SK-N-SH (cell line): ENCODE data around the gene EHD3. TPM values are rescaled to one million over a fixed set of nuclear protein-coding genes. Genes with fewer than 3 reads are reported as not detected.
"Not testable (repeated sequence)": the region's sequence is repeated elsewhere in the genome, so short reads cannot be mapped to it uniquely, and the experiment has no call there.

Experiments
- CTCF ChIA-PET: fragments of 300-600, 350-600 bp; formaldehyde crosslinking; extraction: SDS; loops from one replicate; lab custom pipeline; 2021; lab: Yijun Ruan, JAX
- POLR2A ChIA-PET: fragments of 350-600 bp; sonication (Branson Sonifier 250); formaldehyde crosslinking; extraction: SDS; loops from one replicate; lab custom pipeline; 2020; ENCODE audit warnings: antibody characterized with exemption, inconsistent platforms; lab: Yijun Ruan, JAX
- DNase-seq: peaks from one replicate; pipeline ENCODE4 v3.0.0; 2012
- H2AFZ ChIP-seq: fragments of 200-600 bp; sonication (generic); 2 replicates; pipeline ENCODE4 v1.8.1; 2016; ENCODE audit warnings: antibody characterized with exemption, mild to moderate bottlenecking, low read depth
- H3F3A ChIP-seq: fragments of 200-600 bp; sonication (generic); replicated peaks from 2 replicates; pipeline ENCODE3; 2016; ENCODE audit warnings: antibody characterized with exemption, mild to moderate bottlenecking; ENCODE audit not compliant: insufficient read depth
- H3K27ac ChIP-seq, 2 experiments: fragments of 200-500 bp in 1 of 2; fragments of 200-600 bp in 1 of 2; sonication (Bioruptor generic) in 1 of 2; sonication (generic), shearing (Covaris generic) in 1 of 2; 2 replicates each; pipeline versions ENCODE4 v1.5.1 to v1.6.1; 2014 to 2016; ENCODE audit warnings: low read depth in 2 of 2, inconsistent platforms in 1 of 2, low read length in 1 of 2, mild to moderate bottlenecking in 1 of 2, mixed read lengths in 1 of 2
- H3K27me3 ChIP-seq: fragments of 200-600 bp; sonication (generic), shearing (Covaris generic); 2 replicates; pipeline ENCODE4 v1.6.1; 2016; ENCODE audit warnings: mixed run types; ENCODE audit not compliant: insufficient read depth
- H3K36me3 ChIP-seq, 2 experiments: fragments of 200-500 bp in 1 of 2; fragments of 200-600 bp in 1 of 2; sonication (Bioruptor generic) in 1 of 2; sonication (generic) in 1 of 2; replicated peaks in 1 of 2; 2 replicates each; pipeline versions ENCODE3 to v1.5.1; 2014 to 2016; ENCODE audit warnings: low read length in 1 of 2, mild to moderate bottlenecking in 1 of 2; ENCODE audit not compliant: insufficient read depth in 2 of 2, control insufficient read depth in 1 of 2
- H3K4me1 ChIP-seq, 2 experiments: fragments of 200-500 bp in 1 of 2; fragments of 200-600 bp in 1 of 2; sonication (Bioruptor generic) in 1 of 2; sonication (generic), shearing (Covaris generic) in 1 of 2; 2 replicates each; pipeline versions ENCODE4 v1.5.1 to v1.6.1; 2014 to 2016; ENCODE audit warnings: low read depth in 1 of 2, low read length in 1 of 2, mixed run types in 1 of 2; ENCODE audit not compliant: insufficient read depth in 2 of 2, control insufficient read depth in 1 of 2
- H3K4me2 ChIP-seq: fragments of 200-600 bp; sonication (generic), shearing (Covaris generic); 2 replicates; pipeline ENCODE4 v1.6.1; 2017; ENCODE audit warnings: mixed run types
- H3K4me3 ChIP-seq, 2 experiments: fragments of 200-500 bp in 1 of 2; fragments of 200-600 bp in 1 of 2; sonication (Bioruptor generic) in 1 of 2; sonication (generic), shearing (Covaris generic) in 1 of 2; 2 replicates each; pipeline versions ENCODE4 v1.5.1 to v1.8.1; 2014 to 2016; ENCODE audit warnings: low read depth in 2 of 2, inconsistent platforms in 1 of 2, low read length in 1 of 2, mild to moderate bottlenecking in 1 of 2, mixed read lengths in 1 of 2, moderate library complexity in 1 of 2
- H3K79me2 ChIP-seq: fragments of 200-600 bp; sonication (generic); 2 replicates; pipeline ENCODE4 v1.8.1; 2017; ENCODE audit warnings: mild to moderate bottlenecking; ENCODE audit not compliant: insufficient read depth
- H3K9ac ChIP-seq: fragments of 200-600 bp; sonication (generic); 2 replicates; pipeline ENCODE4 v1.6.1; 2017; ENCODE audit warnings: mixed run types
- H3K9me2 ChIP-seq: fragments of 200-600 bp; sonication (generic); 2 replicates; pipeline ENCODE4 v1.6.1; 2017; ENCODE audit warnings: mixed run types
- H3K9me3 ChIP-seq: fragments of 200-600 bp; sonication (generic); 2 replicates; pipeline ENCODE4 v1.6.1; 2017; ENCODE audit warnings: mixed run types, mild to moderate bottlenecking, moderate library complexity
- H4K20me1 ChIP-seq: fragments of 200-600 bp; sonication (generic); 2 replicates; pipeline ENCODE4 v1.6.1; 2017; ENCODE audit warnings: mild to moderate bottlenecking, mixed run types; ENCODE audit not compliant: insufficient read depth
- ELF1 ChIP-seq: IDR thresholded peaks from 2 replicates; pipeline ENCODE4 v1.4.0; 2012
- EP300 ChIP-seq, 2 experiments: IDR thresholded peaks; 2 replicates each; pipeline versions ENCODE4 v1.4.0 to v1.6.1; 2012; ENCODE audit warnings: borderline replicate concordance in 1 of 2, low read depth in 1 of 2, low read length in 1 of 2
- FOSL2 ChIP-seq: IDR thresholded peaks from 2 replicates; pipeline ENCODE4 v1.4.0; 2012; ENCODE audit warnings: low read depth, mild to moderate bottlenecking, moderate library complexity, borderline replicate concordance
- FOXM1 ChIP-seq: IDR thresholded peaks from 2 replicates; pipeline ENCODE4 v1.4.0; 2012; ENCODE audit warnings: low read depth, mild to moderate bottlenecking
- GATA2 ChIP-seq: sonication (generic); formaldehyde crosslinking; IDR thresholded peaks from 2 replicates; pipeline ENCODE4 v1.5.0; 2020; ENCODE audit warnings: mild to moderate bottlenecking, missing genetic modification reagents
- JUND ChIP-seq: IDR thresholded peaks from 2 replicates; pipeline ENCODE4 v1.4.0; 2012
- POLR2AphosphoS5 ChIP-seq: IDR thresholded peaks from 2 replicates; pipeline ENCODE4 v1.6.1; 2012; ENCODE audit warnings: low read depth, low read length
- RCOR1 ChIP-seq: fragments of 150-350 bp; IDR thresholded peaks from 2 replicates; pipeline ENCODE4 v1.6.1; 2017; ENCODE audit warnings: antibody characterized with exemption, low read length
- RXRA ChIP-seq: IDR thresholded peaks from 2 replicates; pipeline ENCODE4 v1.4.0; 2012; ENCODE audit warnings: low read depth, mild to moderate bottlenecking, borderline replicate concordance
- SIN3A ChIP-seq: IDR thresholded peaks from 2 replicates; pipeline ENCODE4 v1.6.1; 2012; ENCODE audit warnings: low read depth, mild to moderate bottlenecking, low read length, moderate library complexity, borderline replicate concordance
- SMC3 ChIP-seq: IDR thresholded peaks from 2 replicates; pipeline ENCODE4 v1.6.1; 2012; ENCODE audit warnings: low read depth, low read length, improper control_type of control experiment
- TCF12 ChIP-seq: IDR thresholded peaks from 2 replicates; pipeline ENCODE4 v1.4.0; 2012
- YY1 ChIP-seq: IDR thresholded peaks from 2 replicates; pipeline ENCODE4 v1.4.0; 2012; ENCODE audit warnings: low read depth, mild to moderate bottlenecking
- WGBS: methylation state at CpG from one replicate; pipeline ENCODE4 v1.1.6; 2017; ENCODE audit warnings: low lambda C conversion rate; 5-methylcytosine and 5-hydroxymethylcytosine counted together
- polyA plus RNA-seq, 3 experiments: library from polyadenylated mRNA; depleted of rRNA; stranded (reverse); fragments of >200 nt; gene quantifications; 2 replicates each; pipeline ENCODE4 v1.2.3, GENCODE V29; 2012
- TF ChIP-seq, protein P1 (sequence below): fragments of 200-600 bp; sonication (generic); IDR thresholded peaks from 2 replicates; pipeline ENCODE4 v1.6.1; 2017; ENCODE audit warnings: antibody characterized with exemption, mild to moderate bottlenecking, moderate library complexity
- TF ChIP-seq, protein P2 (sequence below): fragments of 150-350 bp; IDR thresholded peaks from 2 replicates; pipeline ENCODE4 v1.6.1; 2016; ENCODE audit warnings: mild to moderate bottlenecking, low read depth, low read length
- TF ChIP-seq, protein P3 (sequence below): fragments of 150-350 bp; IDR thresholded peaks from 2 replicates; pipeline ENCODE4 v1.6.1; 2017; ENCODE audit warnings: antibody characterized with exemption, low read length, low read depth, borderline replicate concordance
- TF ChIP-seq, protein P4 (sequence below): IDR thresholded peaks from 2 replicates; pipeline ENCODE4 v1.4.0; 2012; ENCODE audit warnings: low read depth, borderline replicate concordance

The EHD3 gene
- polyA plus RNA-seq, 1 of the 3 experiments (the other 2 are of a cell fraction), result 45.4 TPM

DNA sequence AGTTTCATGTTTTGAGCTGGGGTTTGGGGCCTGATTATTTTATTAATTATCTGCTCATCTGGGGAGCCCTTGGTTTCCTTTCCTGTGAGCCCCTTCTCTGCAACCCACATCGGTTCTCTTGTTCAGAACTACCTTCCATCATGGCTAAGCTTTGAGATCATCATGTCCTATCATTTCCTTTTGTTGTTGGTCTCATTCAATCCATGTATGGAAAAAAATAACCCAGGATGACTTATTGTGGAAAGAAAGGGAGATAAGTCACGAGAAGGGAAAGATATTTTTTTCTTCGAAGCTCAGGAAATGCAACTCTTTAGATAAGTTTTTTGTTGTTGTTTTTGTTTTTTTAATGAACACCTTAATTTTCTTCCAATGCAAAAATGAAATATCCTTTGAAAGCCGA lies 43.7 kb downstream of the EHD3 start:
- no peaks in the 10 kb centered on the region for H4K20me1 ChIP-seq
- TF ChIP-seq EP300 (IDR thresholded peaks at IDR 0.05; ENCODE audit: borderline replicate concordance in 1 of 2, low read depth in 1 of 2, low read length in 1 of 2), result no peak
- no peak for TF ChIP-seq FOXM1
- no peak for TF ChIP-seq ELF1
- no peak for TF ChIP-seq TCF12
- TF ChIP-seq RXRA, result no peak
- TF ChIP-seq, protein P1, sequence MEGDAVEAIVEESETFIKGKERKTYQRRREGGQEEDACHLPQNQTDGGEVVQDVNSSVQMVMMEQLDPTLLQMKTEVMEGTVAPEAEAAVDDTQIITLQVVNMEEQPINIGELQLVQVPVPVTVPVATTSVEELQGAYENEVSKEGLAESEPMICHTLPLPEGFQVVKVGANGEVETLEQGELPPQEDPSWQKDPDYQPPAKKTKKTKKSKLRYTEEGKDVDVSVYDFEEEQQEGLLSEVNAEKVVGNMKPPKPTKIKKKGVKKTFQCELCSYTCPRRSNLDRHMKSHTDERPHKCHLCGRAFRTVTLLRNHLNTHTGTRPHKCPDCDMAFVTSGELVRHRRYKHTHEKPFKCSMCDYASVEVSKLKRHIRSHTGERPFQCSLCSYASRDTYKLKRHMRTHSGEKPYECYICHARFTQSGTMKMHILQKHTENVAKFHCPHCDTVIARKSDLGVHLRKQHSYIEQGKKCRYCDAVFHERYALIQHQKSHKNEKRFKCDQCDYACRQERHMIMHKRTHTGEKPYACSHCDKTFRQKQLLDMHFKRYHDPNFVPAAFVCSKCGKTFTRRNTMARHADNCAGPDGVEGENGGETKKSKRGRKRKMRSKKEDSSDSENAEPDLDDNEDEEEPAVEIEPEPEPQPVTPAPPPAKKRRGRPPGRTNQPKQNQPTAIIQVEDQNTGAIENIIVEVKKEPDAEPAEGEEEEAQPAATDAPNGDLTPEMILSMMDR, result no peak
- TF ChIP-seq POLR2AphosphoS5, result no peak
- TF ChIP-seq YY1, result no peak
- no peak for TF ChIP-seq RCOR1
- TF ChIP-seq JUND, result no peak
- TF ChIP-seq SMC3, result no peak
- no peak for TF ChIP-seq SIN3A
- TF ChIP-seq, protein P2, sequence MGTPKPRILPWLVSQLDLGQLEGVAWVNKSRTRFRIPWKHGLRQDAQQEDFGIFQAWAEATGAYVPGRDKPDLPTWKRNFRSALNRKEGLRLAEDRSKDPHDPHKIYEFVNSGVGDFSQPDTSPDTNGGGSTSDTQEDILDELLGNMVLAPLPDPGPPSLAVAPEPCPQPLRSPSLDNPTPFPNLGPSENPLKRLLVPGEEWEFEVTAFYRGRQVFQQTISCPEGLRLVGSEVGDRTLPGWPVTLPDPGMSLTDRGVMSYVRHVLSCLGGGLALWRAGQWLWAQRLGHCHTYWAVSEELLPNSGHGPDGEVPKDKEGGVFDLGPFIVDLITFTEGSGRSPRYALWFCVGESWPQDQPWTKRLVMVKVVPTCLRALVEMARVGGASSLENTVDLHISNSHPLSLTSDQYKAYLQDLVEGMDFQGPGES, result no peak
- no peak for TF ChIP-seq GATA2 (CRISPR knock-in tag)
- TF ChIP-seq, all 33 proteins: peak for 0
- Histone ChIP-seq H3K9me2 (no peaks in the 10 kb centered on the region), H3K79me2 (no peaks in the 10 kb centered on the region), H3K9ac (no peak overlapping the region), H3K27me3 (no peaks in the 10 kb centered on the region), H3K4me1 (peaks cover 0 to 10% of the 10 kb centered on the region in 2 experiments; a peak in 1 of 4 replicates), H3F3A (no peaks in the 10 kb centered on the region), H3K9me3 (no peaks in the 10 kb centered on the region), H3K4me3 (no peak overlapping the region), H3K4me2 (no peak overlapping the region), H3K36me3 (no peaks in the 10 kb centered on the region), H2AFZ (no peak overlapping the region), H3K27ac (no peak overlapping the region)
- ChIA-PET CTCF (interaction anchor here (0.9 to 1.3 kb wide), 3 partner anchors 44 to 566 kb away, joined by 3 to 4 read pairs (median 4); partner anchors contain the start of genes EHD3 and GALNT14), POLR2A (no interaction called here)
- 71% methylated on average over 4 of the region's 4 CpGs for WGBS
- no peak for DNase-seq

DNA sequence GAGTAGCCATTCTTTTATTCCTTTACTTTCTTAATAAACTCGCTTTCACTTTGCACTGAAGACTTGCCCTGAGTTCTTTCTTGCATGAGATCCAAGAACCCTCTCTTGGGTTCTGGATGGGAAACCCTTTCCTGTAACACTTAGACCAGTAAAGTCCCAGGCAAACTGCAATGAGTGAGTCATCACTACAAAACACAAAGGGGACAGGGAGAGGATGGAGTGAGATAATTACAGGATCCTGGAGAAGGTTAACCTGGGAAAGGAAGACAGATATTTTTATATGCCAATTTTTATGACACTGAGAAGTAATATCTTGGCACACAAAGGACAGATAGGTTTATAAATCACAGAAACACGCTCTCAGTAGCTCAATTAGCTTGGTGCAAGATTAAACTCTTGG lies 48.7 kb downstream of the EHD3 start:
- no peaks in the 10 kb centered on the region for H3K9me3 ChIP-seq
- CTCF ChIA-PET, result interaction anchor here (1.0 to 1.9 kb wide), 5 partner anchors 13 to 131 kb away, joined by 3 to 4 read pairs (median 3); no protein-coding TSS in a partner anchor
- H3K9me2 ChIP-seq, result no peaks in the 10 kb centered on the region
- no peak overlapping the region for H3K9ac ChIP-seq
- H3K4me1 ChIP-seq, result peaks cover 2 to 15% of the 10 kb centered on the region in 2 experiments; a peak in 3 of 4 replicates
- 69% methylated on average over 2 of the region's 2 CpGs for WGBS
- H3K79me2 ChIP-seq, result no peaks in the 10 kb centered on the region
- H3K27me3 ChIP-seq, result no peaks in the 10 kb centered on the region
- H3F3A ChIP-seq, result no peaks in the 10 kb centered on the region
- no peak overlapping the region for H2AFZ ChIP-seq
- TF ChIP-seq, protein P3, sequence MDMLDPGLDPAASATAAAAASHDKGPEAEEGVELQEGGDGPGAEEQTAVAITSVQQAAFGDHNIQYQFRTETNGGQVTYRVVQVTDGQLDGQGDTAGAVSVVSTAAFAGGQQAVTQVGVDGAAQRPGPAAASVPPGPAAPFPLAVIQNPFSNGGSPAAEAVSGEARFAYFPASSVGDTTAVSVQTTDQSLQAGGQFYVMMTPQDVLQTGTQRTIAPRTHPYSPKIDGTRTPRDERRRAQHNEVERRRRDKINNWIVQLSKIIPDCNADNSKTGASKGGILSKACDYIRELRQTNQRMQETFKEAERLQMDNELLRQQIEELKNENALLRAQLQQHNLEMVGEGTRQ, result no peak
- TF ChIP-seq JUND (0 out of 2 replicates have a peak, but pooled peaks have one; percentile 17), SIN3A (no peak), FOSL2 (peak; percentile 37; the same call in 1 of the 2 replicates)
- TF ChIP-seq, protein P4, sequence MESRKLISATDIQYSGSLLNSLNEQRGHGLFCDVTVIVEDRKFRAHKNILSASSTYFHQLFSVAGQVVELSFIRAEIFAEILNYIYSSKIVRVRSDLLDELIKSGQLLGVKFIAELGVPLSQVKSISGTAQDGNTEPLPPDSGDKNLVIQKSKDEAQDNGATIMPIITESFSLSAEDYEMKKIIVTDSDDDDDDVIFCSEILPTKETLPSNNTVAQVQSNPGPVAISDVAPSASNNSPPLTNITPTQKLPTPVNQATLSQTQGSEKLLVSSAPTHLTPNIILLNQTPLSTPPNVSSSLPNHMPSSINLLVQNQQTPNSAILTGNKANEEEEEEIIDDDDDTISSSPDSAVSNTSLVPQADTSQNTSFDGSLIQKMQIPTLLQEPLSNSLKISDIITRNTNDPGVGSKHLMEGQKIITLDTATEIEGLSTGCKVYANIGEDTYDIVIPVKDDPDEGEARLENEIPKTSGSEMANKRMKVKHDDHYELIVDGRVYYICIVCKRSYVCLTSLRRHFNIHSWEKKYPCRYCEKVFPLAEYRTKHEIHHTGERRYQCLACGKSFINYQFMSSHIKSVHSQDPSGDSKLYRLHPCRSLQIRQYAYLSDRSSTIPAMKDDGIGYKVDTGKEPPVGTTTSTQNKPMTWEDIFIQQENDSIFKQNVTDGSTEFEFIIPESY, result no peak
- TF ChIP-seq, all 33 proteins: peak for 2
- POLR2A ChIA-PET, result no interaction called here
- no peak for DNase-seq
- no peaks in the 10 kb centered on the region for H3K36me3 ChIP-seq
- no peaks in the 10 kb centered on the region for H4K20me1 ChIP-seq
- H3K27ac ChIP-seq, result no peak overlapping the region
- no peak overlapping the region for H3K4me3 ChIP-seq
- no peak overlapping the region for H3K4me2 ChIP-seq

DNA sequence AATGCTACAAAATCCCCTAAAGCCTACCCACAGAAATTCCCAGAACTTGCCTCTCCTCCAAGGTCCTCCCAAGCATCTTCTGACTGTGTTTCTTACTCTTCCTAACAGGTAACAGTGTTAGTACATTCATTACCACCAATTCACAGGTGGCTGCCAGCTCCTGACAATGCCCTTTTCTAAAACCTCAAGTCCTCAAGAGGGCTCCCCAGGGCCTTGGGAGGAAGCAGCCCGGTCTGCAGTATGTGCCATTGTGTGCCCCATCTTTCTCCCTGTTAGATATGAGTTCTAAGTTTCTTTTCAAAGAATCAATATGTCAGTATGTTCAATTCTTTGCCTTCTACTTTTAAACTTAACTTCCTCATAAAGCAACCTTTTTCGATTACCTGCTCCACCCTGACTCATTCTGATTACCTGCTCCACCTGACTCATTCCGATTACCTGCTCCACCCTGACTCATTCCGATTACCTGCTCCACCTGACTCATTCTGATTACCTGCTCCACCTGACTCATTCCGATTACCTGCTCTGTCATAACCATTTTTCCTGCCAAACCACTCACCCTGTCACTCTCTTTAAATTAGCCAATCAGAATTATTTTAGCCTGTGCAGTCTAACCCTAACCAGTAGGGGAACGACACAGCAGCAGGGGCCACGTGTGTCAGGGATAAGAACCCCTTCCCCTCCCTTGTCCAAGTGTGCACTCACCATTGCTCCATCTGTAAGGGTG lies 49.4 kb downstream of the EHD3 start:
- not testable (repeated sequence) for H3K9ac ChIP-seq

More for the DNA sequence above, 49.4 kb downstream of the EHD3 start:
- H3K4me2 ChIP-seq, H4K20me1 ChIP-seq, H3K4me3 ChIP-seq, H3K27me3 ChIP-seq, H3K27ac ChIP-seq, H3K9me3 ChIP-seq, H2AFZ ChIP-seq, H3K9me2 ChIP-seq, H3K79me2 ChIP-seq, DNase-seq, H3F3A ChIP-seq, H3K36me3 ChIP-seq, POLR2A ChIA-PET: not testable (repeated sequence)
- CTCF ChIA-PET, result interaction anchor here (1.0 kb wide), 1 partner anchor 13 kb away, joined by 3 read pairs; no protein-coding TSS in a partner anchor
- peaks cover 2 to 21% of the 10 kb centered on the region in 2 experiments; a peak in 3 of 4 replicates for H3K4me1 ChIP-seq
- WGBS, result 88% methylated on average over 7 of the region's 7 CpGs
